ENCODE measurements around the gene HOXA6. TPM values are rescaled to one million over a fixed set of nuclear protein-coding genes. Genes with fewer than 3 reads are reported as not detected.

The HOXA6 gene
- total and polyA plus RNA-seq, 9 of the 15 experiments (the other 6 are each of a cell fraction or from before 2014, with no cell fraction given): not detected

DNA sequence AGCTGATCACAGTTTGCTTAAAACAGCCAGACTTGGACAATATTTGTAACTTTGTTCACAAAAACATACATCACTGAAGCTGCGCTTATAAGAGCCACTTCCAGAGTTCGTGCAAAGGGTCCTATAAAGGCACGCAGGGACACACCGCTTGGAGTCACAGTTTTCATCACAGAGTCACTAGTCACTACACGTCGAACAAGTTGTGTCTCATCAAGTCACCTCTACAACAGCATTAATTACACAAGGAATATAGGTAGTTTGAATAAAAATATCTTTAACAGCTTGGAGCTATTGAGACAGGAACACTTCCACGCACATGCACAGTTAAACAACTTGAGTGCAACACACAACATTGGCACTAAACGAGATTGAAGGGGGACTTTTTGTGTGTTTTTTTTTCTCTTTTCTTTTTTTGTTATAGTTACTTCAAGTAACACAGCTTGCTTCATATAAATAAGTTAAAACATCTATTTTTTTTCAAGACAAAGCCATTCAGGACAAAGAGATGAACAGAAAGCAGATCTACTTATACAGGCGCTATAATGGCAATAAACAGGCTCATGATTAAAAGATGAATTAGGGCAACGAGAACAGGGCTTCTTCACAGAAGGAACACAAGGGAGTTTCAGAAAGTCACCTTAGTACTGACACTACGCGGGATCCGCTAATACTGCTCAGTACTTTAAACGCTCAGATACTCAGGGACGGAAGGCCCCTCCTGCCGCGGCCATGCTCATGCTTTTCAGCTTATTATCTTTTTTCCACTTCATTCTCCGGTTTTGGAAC, 6.2 kb downstream of the HOXA6 start (continued):
- no peak for TF ChIP-seq MEF2A (IDR thresholded peaks at IDR 0.05; ENCODE audit: control insufficient read depth, low read depth, low read length)
- TF ChIP-seq, protein P1, sequence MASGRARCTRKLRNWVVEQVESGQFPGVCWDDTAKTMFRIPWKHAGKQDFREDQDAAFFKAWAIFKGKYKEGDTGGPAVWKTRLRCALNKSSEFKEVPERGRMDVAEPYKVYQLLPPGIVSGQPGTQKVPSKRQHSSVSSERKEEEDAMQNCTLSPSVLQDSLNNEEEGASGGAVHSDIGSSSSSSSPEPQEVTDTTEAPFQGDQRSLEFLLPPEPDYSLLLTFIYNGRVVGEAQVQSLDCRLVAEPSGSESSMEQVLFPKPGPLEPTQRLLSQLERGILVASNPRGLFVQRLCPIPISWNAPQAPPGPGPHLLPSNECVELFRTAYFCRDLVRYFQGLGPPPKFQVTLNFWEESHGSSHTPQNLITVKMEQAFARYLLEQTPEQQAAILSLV (tag; IDR thresholded peaks at IDR 0.05): no peak
- TF ChIP-seq NBN (IDR thresholded peaks at IDR 0.05; ENCODE audit: low read depth): no peak
- no peak for TF ChIP-seq MYNN (IDR thresholded peaks at IDR 0.05)
- no peak for TF ChIP-seq MYNN (CRISPR knock-in tag; IDR thresholded peaks at IDR 0.05)
- no peak for TF ChIP-seq BRD9 (IDR thresholded peaks at IDR 0.05; ENCODE audit: low read depth, partially characterized antibody)
- TF ChIP-seq, protein P2, sequence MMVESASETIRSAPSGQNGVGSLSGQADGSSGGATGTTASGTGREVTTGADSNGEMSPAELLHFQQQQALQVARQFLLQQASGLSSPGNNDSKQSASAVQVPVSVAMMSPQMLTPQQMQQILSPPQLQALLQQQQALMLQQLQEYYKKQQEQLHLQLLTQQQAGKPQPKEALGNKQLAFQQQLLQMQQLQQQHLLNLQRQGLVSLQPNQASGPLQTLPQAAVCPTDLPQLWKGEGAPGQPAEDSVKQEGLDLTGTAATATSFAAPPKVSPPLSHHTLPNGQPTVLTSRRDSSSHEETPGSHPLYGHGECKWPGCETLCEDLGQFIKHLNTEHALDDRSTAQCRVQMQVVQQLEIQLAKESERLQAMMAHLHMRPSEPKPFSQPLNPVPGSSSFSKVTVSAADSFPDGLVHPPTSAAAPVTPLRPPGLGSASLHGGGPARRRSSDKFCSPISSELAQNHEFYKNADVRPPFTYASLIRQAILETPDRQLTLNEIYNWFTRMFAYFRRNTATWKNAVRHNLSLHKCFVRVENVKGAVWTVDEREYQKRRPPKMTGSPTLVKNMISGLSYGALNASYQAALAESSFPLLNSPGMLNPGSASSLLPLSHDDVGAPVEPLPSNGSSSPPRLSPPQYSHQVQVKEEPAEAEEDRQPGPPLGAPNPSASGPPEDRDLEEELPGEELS (CRISPR knock-in tag; IDR thresholded peaks at IDR 0.05; ENCODE audit: borderline replicate concordance): no peak
- TF ChIP-seq NCOA4 (IDR thresholded peaks at IDR 0.05; ENCODE audit: partially characterized antibody): no peak
- no peak for TF ChIP-seq HNRNPK (IDR thresholded peaks at IDR 0.05; ENCODE audit: low read depth, low read length, poor library complexity, severe bottlenecking)
- TF ChIP-seq, protein P3, sequence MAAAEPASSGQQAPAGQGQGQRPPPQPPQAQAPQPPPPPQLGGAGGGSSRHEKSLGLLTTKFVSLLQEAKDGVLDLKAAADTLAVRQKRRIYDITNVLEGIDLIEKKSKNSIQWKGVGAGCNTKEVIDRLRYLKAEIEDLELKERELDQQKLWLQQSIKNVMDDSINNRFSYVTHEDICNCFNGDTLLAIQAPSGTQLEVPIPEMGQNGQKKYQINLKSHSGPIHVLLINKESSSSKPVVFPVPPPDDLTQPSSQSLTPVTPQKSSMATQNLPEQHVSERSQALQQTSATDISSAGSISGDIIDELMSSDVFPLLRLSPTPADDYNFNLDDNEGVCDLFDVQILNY (CRISPR knock-in tag; IDR thresholded peaks at IDR 0.05): no peak
- TF ChIP-seq, protein P4, sequence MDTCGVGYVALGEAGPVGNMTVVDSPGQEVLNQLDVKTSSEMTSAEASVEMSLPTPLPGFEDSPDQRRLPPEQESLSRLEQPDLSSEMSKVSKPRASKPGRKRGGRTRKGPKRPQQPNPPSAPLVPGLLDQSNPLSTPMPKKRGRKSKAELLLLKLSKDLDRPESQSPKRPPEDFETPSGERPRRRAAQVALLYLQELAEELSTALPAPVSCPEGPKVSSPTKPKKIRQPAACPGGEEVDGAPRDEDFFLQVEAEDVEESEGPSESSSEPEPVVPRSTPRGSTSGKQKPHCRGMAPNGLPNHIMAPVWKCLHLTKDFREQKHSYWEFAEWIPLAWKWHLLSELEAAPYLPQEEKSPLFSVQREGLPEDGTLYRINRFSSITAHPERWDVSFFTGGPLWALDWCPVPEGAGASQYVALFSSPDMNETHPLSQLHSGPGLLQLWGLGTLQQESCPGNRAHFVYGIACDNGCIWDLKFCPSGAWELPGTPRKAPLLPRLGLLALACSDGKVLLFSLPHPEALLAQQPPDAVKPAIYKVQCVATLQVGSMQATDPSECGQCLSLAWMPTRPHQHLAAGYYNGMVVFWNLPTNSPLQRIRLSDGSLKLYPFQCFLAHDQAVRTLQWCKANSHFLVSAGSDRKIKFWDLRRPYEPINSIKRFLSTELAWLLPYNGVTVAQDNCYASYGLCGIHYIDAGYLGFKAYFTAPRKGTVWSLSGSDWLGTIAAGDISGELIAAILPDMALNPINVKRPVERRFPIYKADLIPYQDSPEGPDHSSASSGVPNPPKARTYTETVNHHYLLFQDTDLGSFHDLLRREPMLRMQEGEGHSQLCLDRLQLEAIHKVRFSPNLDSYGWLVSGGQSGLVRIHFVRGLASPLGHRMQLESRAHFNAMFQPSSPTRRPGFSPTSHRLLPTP (IDR thresholded peaks at IDR 0.05; ENCODE audit: borderline replicate concordance, extremely low read depth, insufficient read length): no peak
- no peak for TF ChIP-seq ZNF311 (CRISPR knock-in tag; IDR thresholded peaks at IDR 0.05)
- no peak for TF ChIP-seq ZNF134 (CRISPR knock-in tag; conservative IDR thresholded peaks at IDR 0.05)
